ENCODE results near the gene PGM5.

Gene PGM5

DNA sequence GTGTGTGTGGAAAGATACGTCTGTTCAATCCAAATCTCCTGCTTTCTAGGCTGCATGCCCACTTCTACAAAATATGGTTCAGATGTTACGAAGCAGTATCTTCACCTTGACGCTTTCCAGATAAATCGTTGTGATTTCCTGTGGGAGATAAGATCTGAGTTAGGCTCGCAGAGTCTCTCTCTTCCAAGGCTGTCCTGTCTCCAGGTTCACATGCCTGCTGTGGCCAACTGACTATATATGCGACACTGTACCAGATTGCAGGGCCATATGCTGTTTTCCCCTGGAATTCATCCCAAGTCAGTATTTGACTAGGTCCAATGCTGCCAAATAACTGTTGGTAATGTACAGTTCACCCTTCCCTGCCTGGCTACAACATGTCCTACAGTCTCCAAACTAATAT is 136.4 kb downstream of the PGM5 start:
- ChIA-PET POLR2A (ENCODE audit: low non-redundant PET) (no interaction called here), CTCF (interaction anchor here (1.2 kb wide), 1 partner anchor 15 kb away, joined by 6 read pairs; no protein-coding TSS in a partner anchor)
- no peak overlapping the region for H3K27ac ChIP-seq
- no peak for DNase-seq (ENCODE audit: low spot score)
- no peak for TF ChIP-seq CTCF (conservative IDR thresholded peaks at IDR 0.05; ENCODE audit: low read depth)

DNA sequence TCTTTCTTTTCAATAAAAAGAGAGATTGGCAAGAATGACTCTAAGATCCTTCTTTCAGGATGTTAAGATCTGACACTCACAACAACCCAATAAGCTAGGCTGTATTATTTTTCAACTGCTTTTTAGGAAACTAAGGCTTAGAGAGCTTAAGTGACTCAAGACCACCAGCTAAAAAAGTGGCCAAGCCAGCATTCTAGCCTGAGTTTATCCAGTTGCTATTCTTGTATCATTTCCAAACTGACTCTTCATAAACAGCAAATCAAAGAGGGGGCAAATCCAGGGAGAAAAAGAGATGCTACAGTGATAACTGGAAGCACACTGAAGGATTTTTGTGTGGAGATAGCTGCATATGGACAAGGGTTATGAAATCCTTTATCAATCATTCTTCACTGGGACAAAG is 137.1 kb downstream of the PGM5 start:
- POLR2A ChIA-PET (ENCODE audit: low non-redundant PET) = no interaction called here
- no peak for DNase-seq (ENCODE audit: low spot score)
- TF ChIP-seq CTCF (conservative IDR thresholded peaks at IDR 0.05; ENCODE audit: low read depth) = no peak
- H3K27ac ChIP-seq = no peak overlapping the region
- CTCF ChIA-PET = interaction anchor here (1.2 kb wide), 1 partner anchor 14 kb away, joined by 6 read pairs; no protein-coding TSS in a partner anchor

GRCh38 chr9:68493958-68494577 is 137.7 kb downstream of the PGM5 start:
- CTCF ChIA-PET = interaction anchor here (0.6 to 1.2 kb wide), 2 partner anchors 13 to 42 kb away, joined by 5 to 6 read pairs; no protein-coding TSS in a partner anchor

DNA sequence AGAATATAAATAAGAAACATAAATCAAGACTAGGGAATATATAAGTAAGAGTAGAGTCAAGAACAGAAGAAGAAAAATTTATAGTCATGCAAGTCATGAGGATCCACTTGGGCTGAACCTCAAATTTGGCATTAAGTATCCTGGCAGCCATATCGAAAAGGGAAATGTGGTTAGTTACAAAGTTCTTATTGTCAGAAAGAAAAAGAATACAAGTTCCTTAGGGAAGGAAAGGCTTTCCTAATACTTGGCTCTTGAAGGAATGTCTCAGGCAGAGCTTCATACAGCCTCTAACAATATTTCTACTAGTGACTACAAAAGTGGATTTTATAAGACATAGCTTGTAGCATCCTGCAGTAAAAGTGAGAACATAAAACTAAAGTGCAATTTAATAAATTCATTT is 138.8 kb downstream of the PGM5 start:
- POLR2A ChIA-PET (ENCODE audit: low non-redundant PET) = no interaction called here
- TF ChIP-seq CTCF (conservative IDR thresholded peaks at IDR 0.05; ENCODE audit: low read depth) = no peak
- H3K27ac ChIP-seq = no peak overlapping the region
- CTCF ChIA-PET = interaction anchor here (0.6 to 0.9 kb wide), 2 partner anchors 13 to 14 kb away, joined by 3 read pairs; no protein-coding TSS in a partner anchor
- DNase-seq (ENCODE audit: low spot score) = no peak

More at GRCh38 chr9:68493958-68494577, 137.7 kb downstream of the PGM5 start:
- POLR2A ChIA-PET (ENCODE audit: low non-redundant PET) = no interaction called here
- H3K27ac ChIP-seq = no peak overlapping the region
- no peak for DNase-seq (ENCODE audit: low spot score)
- TF ChIP-seq CTCF (conservative IDR thresholded peaks at IDR 0.05; ENCODE audit: low read depth) = no peak

- POLR2A ChIA-PET (ENCODE audit: low non-redundant PET) = no interaction called here
- no peak for DNase-seq (ENCODE audit: low spot score)
- CTCF ChIA-PET = interaction anchor here (0.9 kb wide), 1 partner anchor 15 kb away, joined by 3 read pairs; no protein-coding TSS in a partner anchor
- TF ChIP-seq CTCF (conservative IDR thresholded peaks at IDR 0.05; ENCODE audit: low read depth) = no peak
- H3K27ac ChIP-seq = no peak overlapping the region
Measured at GRCh38 chr9:68496356-68496755, 139.9 kb downstream of the PGM5 start.

DNA sequence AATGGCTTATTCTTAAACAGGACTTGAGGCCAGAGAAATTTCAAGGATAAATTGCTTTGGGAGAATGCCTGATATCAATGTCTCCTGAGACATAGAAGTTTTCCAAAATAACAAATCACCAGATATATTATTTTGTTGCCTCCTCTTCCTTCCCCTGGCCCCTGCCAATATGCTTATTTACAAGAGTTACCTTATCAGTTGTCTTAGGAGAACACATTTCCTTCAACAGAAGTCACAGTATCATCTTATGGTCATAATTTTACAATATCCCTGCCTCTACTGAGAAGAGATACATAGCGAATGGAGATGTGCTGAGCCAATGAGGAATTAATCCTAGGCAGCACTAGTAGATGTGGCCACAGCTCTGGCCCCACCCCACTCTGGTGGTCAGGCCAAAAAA is 141.2 kb downstream of the PGM5 start:
- TF ChIP-seq CTCF (conservative IDR thresholded peaks at IDR 0.05; ENCODE audit: low read depth) = no peak
- no peak overlapping the region for H3K27ac ChIP-seq
- ChIA-PET CTCF (interaction anchor here (0.6 to 0.8 kb wide), 2 partner anchors 9 to 52 kb away, joined by 3 to 4 read pairs; no protein-coding TSS in a partner anchor), POLR2A (ENCODE audit: low non-redundant PET) (no interaction called here)
- DNase-seq (ENCODE audit: low spot score) = no peak
